Brain microvascular endothelial cell (primary cell): ENCODE measurements around the gene LGR5.

Experiments used
- DNase-seq: peaks from one replicate; pipeline ENCODE4 v3.0.0-alpha.2; 2020
- H3K27ac ChIP-seq: fragments of 250-450 bp; sonication (Bioruptor Pico); 2 replicates; pipeline ENCODE4 v1.5.1; 2020; ENCODE audit warnings: mild to moderate bottlenecking, moderate library complexity
- H3K27me3 ChIP-seq: fragments of 250-450 bp; sonication (Bioruptor Pico); replicated peaks from 2 replicates; pipeline ENCODE4 v1.5.1; 2020; ENCODE audit warnings: mild to moderate bottlenecking
- H3K36me3 ChIP-seq: fragments of 250-450 bp; sonication (Bioruptor Pico); replicated peaks from 2 replicates; pipeline ENCODE4 v1.5.1; 2020; ENCODE audit warnings: mild to moderate bottlenecking
- H3K4me3 ChIP-seq: 2 replicates; pipeline ENCODE4 v1.5.1; 2011; ENCODE audit warnings: low read depth, mild to moderate bottlenecking, control low read depth, low read length, moderate library complexity
- CTCF ChIP-seq: IDR thresholded peaks from 2 replicates; pipeline ENCODE4 v1.5.1; 2011; ENCODE audit warnings: low read depth, mild to moderate bottlenecking, moderate library complexity, low read length, control low read depth, inconsistent platforms; ENCODE audit errors: missing control alignments
- in situ Hi-C: cut with HindIII; loops from 2 replicates; pipeline ENCODE4 v1.10.0; 2017; ENCODE audit warnings: low sequenced_read_pairs, low pct_ligation_motif_present

The LGR5 gene

GRCh38 chr12:71456990-71457389 lies 17.4 kb downstream of the LGR5 start:
- in situ Hi-C loops: no loop called here

GRCh38 chr12:71460318-71460717 lies 20.7 kb downstream of the LGR5 start:
- in situ Hi-C loops: no loop called here
- Histone ChIP-seq H3K36me3 (no peaks in the 10 kb centered on the region), H3K27ac (no peak overlapping the region), H3K27me3 (peaks cover 2% of the 10 kb centered on the region), H3K4me3 (no peak overlapping the region)
- DNase-seq: no peak
- no peak for TF ChIP-seq CTCF

More at GRCh38 chr12:71456990-71457389, 17.4 kb downstream of the LGR5 start:
- Histone ChIP-seq H3K4me3 (no peak overlapping the region), H3K27ac (no peak overlapping the region), H3K36me3 (no peaks in the 10 kb centered on the region), H3K27me3 (peaks cover 4% of the 10 kb centered on the region)
- DNase-seq: no peak
- no peak for TF ChIP-seq CTCF

GRCh38 chr12:71460850-71461609 lies 21.4 kb downstream of the LGR5 start:
- no peak for DNase-seq
- H3K27ac ChIP-seq: no peak overlapping the region
- no peak overlapping the region for H3K4me3 ChIP-seq
- H3K36me3 ChIP-seq: no peaks in the 10 kb centered on the region
- H3K27me3 ChIP-seq: peaks cover 2% of the 10 kb centered on the region
- in situ Hi-C loops: no loop called here
- TF ChIP-seq CTCF: no peak

GRCh38 chr12:71461787-71462328 lies 22.3 kb downstream of the LGR5 start:
- Histone ChIP-seq H3K36me3 (no peaks in the 10 kb centered on the region), H3K4me3 (no peak overlapping the region), H3K27ac (no peak overlapping the region), H3K27me3 (peaks cover 2% of the 10 kb centered on the region)
- TF ChIP-seq CTCF: no peak
- in situ Hi-C loops: no loop called here
- DNase-seq: no peak

GRCh38 chr12:71465796-71466195 lies 26.2 kb downstream of the LGR5 start:
- Histone ChIP-seq H3K36me3 (no peaks in the 10 kb centered on the region), H3K27me3 (no peaks in the 10 kb centered on the region), H3K4me3 (no peak overlapping the region), H3K27ac (no peak overlapping the region)
- no peak for TF ChIP-seq CTCF
- in situ Hi-C loops: no loop called here
- no peak for DNase-seq
